SW 1271 (cell line): ENCODE data around the gene ZFC3H1.

ENCODE experiments used
- DNase-seq, 2 experiments: peaks; one replicate each; lab custom pipeline; 2025; lab: John Stamatoyannopoulos, UW

ZFC3H1 gene

GRCh38 chr12:71627438-71628002 is 36.1 kb downstream of the ZFC3H1 start:
- DNase-seq = no peak

GRCh38 chr12:71626768-71627167 is 36.9 kb downstream of the ZFC3H1 start:
- no peak for DNase-seq

- DNase-seq = no peak
Measured at GRCh38 chr12:71626098-71626497, 37.5 kb downstream of the ZFC3H1 start.

GRCh38 chr12:71625476-71625875 is 38.2 kb downstream of the ZFC3H1 start:
- no peak for DNase-seq

- no peak for DNase-seq
Measured at GRCh38 chr12:71621938-71622337, 41.7 kb downstream of the ZFC3H1 start.

- no peak for DNase-seq
Measured at GRCh38 chr12:71610031-71610795, 53.4 kb downstream of the ZFC3H1 start.

GRCh38 chr12:71607494-71608330 is 55.9 kb downstream of the ZFC3H1 start:
- DNase-seq = no peak

- no peak for DNase-seq
Measured at GRCh38 chr12:71605039-71605438, 58.6 kb downstream of the ZFC3H1 start.

- no peak for DNase-seq
Measured at GRCh38 chr12:71602761-71603577, 60.7 kb downstream of the ZFC3H1 start.

GRCh38 chr12:71601546-71601945 is 62.1 kb downstream of the ZFC3H1 start:
- no peak for DNase-seq

- no peak for DNase-seq
Measured at GRCh38 chr12:71599210-71599609, 64.4 kb downstream of the ZFC3H1 start.

- no peak for DNase-seq
Measured at GRCh38 chr12:71594214-71594948, 69.3 kb downstream of the ZFC3H1 start.

GRCh38 chr12:71592841-71593240 is 70.8 kb downstream of the ZFC3H1 start:
- DNase-seq = no peak

- DNase-seq = no peak
Measured at GRCh38 chr12:71591601-71592000, 72.0 kb downstream of the ZFC3H1 start.

- DNase-seq = no peak
Measured at GRCh38 chr12:71589478-71589881, 74.2 kb downstream of the ZFC3H1 start.

- no peak for DNase-seq
Measured at GRCh38 chr12:71587012-71587411, 76.6 kb downstream of the ZFC3H1 start.

GRCh38 chr12:71585218-71585617 is 78.4 kb downstream of the ZFC3H1 start:
- no peak for DNase-seq

- DNase-seq = no peak
Measured at GRCh38 chr12:71584356-71584755, 79.3 kb downstream of the ZFC3H1 start.

GRCh38 chr12:71582925-71583324 is 80.7 kb downstream of the ZFC3H1 start:
- DNase-seq = no peak

GRCh38 chr12:71581206-71581605 is 82.4 kb downstream of the ZFC3H1 start:
- DNase-seq = no peak

- no peak for DNase-seq
Measured at GRCh38 chr12:71578694-71579258, 84.9 kb downstream of the ZFC3H1 start.
